ENCODE data around the gene ZNF609. TPM values are rescaled to one million over a fixed set of nuclear protein-coding genes. Genes with fewer than 3 reads are reported as not detected.
A peak's percentile ranks its signal among the peaks of the same experiment; 100 is the strongest.

Gene ZNF609
- total and polyA plus RNA-seq, 2 of the 13 experiments (the other 11 are each of a cell fraction or from before 2014, with no cell fraction given), result 8.9 to 9.9 TPM

DNA sequence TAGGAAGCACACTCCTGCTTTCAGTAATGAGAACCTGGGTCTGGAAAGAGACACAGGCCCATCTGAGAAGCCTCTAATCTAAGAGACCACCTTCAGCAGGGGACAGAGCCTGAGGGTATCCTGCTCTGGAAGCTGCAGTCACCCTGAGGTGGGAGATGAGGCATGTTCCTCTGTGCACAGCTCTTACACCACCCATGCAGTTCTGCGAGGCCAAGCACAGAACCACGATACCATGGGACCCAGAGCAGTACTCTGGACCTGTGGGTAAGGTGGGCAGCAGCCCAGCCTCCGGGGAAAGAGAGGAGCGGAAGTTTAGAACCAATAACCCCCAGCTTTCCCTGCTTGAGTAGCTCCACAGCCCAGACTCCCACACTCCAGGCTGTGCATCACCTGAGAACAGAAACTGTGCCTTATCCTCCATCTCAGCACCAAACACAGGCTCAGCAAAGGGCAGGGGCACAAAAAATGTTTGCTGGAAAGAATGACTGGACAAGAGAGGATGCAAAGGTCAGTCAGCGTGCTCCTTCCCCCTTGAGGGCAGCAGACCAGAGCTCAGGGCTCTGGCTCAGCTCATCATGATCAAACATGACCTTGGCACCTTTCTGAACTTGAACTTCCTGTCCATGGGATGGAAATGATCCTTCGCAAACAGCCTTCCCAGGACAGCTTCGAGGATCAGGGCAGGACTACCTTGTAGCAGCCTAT is 271.9 kb downstream of the ZNF609 start (continued):
- TF ChIP-seq, protein P1, sequence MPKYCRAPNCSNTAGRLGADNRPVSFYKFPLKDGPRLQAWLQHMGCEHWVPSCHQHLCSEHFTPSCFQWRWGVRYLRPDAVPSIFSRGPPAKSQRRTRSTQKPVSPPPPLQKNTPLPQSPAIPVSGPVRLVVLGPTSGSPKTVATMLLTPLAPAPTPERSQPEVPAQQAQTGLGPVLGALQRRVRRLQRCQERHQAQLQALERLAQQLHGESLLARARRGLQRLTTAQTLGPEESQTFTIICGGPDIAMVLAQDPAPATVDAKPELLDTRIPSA (CRISPR knock-in tag; IDR thresholded peaks at IDR 0.05; ENCODE audit: borderline replicate concordance), result no peak
- TF ChIP-seq ZNF264 (CRISPR knock-in tag; IDR thresholded peaks at IDR 0.05), result no peak
- TF ChIP-seq, protein P2, sequence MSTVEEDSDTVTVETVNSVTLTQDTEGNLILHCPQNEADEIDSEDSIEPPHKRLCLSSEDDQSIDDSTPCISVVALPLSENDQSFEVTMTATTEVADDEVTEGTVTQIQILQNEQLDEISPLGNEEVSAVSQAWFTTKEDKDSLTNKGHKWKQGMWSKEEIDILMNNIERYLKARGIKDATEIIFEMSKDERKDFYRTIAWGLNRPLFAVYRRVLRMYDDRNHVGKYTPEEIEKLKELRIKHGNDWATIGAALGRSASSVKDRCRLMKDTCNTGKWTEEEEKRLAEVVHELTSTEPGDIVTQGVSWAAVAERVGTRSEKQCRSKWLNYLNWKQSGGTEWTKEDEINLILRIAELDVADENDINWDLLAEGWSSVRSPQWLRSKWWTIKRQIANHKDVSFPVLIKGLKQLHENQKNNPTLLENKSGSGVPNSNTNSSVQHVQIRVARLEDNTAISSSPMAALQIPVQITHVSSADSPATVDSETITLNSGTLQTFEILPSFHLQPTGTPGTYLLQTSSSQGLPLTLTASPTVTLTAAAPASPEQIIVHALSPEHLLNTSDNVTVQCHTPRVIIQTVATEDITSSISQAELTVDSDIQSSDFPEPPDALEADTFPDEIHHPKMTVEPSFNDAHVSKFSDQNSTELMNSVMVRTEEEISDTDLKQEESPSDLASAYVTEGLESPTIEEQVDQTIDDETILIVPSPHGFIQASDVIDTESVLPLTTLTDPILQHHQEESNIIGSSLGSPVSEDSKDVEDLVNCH (CRISPR knock-in tag; IDR thresholded peaks at IDR 0.05), result no peak
- TF ChIP-seq, protein P3, sequence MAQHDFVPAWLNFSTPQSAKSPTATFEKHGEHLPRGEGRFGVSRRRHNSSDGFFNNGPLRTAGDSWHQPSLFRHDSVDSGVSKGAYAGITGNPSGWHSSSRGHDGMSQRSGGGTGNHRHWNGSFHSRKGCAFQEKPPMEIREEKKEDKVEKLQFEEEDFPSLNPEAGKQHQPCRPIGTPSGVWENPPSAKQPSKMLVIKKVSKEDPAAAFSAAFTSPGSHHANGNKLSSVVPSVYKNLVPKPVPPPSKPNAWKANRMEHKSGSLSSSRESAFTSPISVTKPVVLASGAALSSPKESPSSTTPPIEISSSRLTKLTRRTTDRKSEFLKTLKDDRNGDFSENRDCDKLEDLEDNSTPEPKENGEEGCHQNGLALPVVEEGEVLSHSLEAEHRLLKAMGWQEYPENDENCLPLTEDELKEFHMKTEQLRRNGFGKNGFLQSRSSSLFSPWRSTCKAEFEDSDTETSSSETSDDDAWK (CRISPR knock-in tag; IDR thresholded peaks at IDR 0.05), result no peak
- no peak for TF ChIP-seq NPAS2 (CRISPR knock-in tag; IDR thresholded peaks at IDR 0.05; ENCODE audit: borderline replicate concordance)
- TF ChIP-seq, protein P4, sequence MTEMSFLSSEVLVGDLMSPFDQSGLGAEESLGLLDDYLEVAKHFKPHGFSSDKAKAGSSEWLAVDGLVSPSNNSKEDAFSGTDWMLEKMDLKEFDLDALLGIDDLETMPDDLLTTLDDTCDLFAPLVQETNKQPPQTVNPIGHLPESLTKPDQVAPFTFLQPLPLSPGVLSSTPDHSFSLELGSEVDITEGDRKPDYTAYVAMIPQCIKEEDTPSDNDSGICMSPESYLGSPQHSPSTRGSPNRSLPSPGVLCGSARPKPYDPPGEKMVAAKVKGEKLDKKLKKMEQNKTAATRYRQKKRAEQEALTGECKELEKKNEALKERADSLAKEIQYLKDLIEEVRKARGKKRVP (CRISPR knock-in tag; IDR thresholded peaks at IDR 0.05), result no peak
- TF ChIP-seq CREB1 (IDR thresholded peaks at IDR 0.05), result no peak
- TF ChIP-seq CREB1 (CRISPR knock-in tag; IDR thresholded peaks at IDR 0.05), result no peak
- TF ChIP-seq ZNF550 (CRISPR knock-in tag; IDR thresholded peaks at IDR 0.05; ENCODE audit: borderline replicate concordance), result no peak
- TF ChIP-seq HDAC1 (CRISPR knock-in tag; IDR thresholded peaks at IDR 0.05), result peak; percentile 79
- no peak for TF ChIP-seq ZKSCAN1 (IDR thresholded peaks at IDR 0.05; ENCODE audit: low read length)
- TF ChIP-seq, protein P5, sequence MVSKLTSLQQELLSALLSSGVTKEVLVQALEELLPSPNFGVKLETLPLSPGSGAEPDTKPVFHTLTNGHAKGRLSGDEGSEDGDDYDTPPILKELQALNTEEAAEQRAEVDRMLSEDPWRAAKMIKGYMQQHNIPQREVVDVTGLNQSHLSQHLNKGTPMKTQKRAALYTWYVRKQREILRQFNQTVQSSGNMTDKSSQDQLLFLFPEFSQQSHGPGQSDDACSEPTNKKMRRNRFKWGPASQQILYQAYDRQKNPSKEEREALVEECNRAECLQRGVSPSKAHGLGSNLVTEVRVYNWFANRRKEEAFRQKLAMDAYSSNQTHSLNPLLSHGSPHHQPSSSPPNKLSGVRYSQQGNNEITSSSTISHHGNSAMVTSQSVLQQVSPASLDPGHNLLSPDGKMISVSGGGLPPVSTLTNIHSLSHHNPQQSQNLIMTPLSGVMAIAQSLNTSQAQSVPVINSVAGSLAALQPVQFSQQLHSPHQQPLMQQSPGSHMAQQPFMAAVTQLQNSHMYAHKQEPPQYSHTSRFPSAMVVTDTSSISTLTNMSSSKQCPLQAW (CRISPR knock-in tag; IDR thresholded peaks at IDR 0.05), result no peak
- TF ChIP-seq ZNF546 (CRISPR knock-in tag; conservative IDR thresholded peaks at IDR 0.05), result no peak
- TF ChIP-seq MATR3 (CRISPR knock-in tag; IDR thresholded peaks at IDR 0.05), result no peak
- TF ChIP-seq, protein P6, sequence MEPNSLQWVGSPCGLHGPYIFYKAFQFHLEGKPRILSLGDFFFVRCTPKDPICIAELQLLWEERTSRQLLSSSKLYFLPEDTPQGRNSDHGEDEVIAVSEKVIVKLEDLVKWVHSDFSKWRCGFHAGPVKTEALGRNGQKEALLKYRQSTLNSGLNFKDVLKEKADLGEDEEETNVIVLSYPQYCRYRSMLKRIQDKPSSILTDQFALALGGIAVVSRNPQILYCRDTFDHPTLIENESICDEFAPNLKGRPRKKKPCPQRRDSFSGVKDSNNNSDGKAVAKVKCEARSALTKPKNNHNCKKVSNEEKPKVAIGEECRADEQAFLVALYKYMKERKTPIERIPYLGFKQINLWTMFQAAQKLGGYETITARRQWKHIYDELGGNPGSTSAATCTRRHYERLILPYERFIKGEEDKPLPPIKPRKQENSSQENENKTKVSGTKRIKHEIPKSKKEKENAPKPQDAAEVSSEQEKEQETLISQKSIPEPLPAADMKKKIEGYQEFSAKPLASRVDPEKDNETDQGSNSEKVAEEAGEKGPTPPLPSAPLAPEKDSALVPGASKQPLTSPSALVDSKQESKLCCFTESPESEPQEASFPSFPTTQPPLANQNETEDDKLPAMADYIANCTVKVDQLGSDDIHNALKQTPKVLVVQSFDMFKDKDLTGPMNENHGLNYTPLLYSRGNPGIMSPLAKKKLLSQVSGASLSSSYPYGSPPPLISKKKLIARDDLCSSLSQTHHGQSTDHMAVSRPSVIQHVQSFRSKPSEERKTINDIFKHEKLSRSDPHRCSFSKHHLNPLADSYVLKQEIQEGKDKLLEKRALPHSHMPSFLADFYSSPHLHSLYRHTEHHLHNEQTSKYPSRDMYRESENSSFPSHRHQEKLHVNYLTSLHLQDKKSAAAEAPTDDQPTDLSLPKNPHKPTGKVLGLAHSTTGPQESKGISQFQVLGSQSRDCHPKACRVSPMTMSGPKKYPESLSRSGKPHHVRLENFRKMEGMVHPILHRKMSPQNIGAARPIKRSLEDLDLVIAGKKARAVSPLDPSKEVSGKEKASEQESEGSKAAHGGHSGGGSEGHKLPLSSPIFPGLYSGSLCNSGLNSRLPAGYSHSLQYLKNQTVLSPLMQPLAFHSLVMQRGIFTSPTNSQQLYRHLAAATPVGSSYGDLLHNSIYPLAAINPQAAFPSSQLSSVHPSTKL (CRISPR knock-in tag; IDR thresholded peaks at IDR 0.05), result peak; percentile 94
- TF ChIP-seq POLR2AphosphoS2 (IDR thresholded peaks at IDR 0.05; ENCODE audit: low read depth, low read length), result no peak
- TF ChIP-seq KAT2B (IDR thresholded peaks at IDR 0.05; ENCODE audit: borderline replicate concordance, low read depth, low read length), result no peak
- TF ChIP-seq MAFG (CRISPR knock-in tag; IDR thresholded peaks at IDR 0.05), result no peak
- no peak for TF ChIP-seq PHB2 (IDR thresholded peaks at IDR 0.05; ENCODE audit: partially characterized antibody)
